Esophagus muscularis mucosa (tissue), 3 donors: ENCODE results near the gene LDLRAD3.

Experiments used
- POLR2A ChIP-seq: fragments of 450-650 bp; IDR thresholded peaks from one replicate; pipeline ENCODE4 v1.6.1; 2017; ENCODE audit warnings: antibody characterized with exemption, moderate library complexity, mild to moderate bottlenecking, low read depth
- TF ChIP-seq, protein P1 (sequence below), 3 experiments: fragments of 200-600 bp in 2 of 3; fragments of 450-650 bp in 1 of 3; sonication (generic) in 2 of 3; IDR thresholded peaks; one replicate each; pipeline ENCODE4 v1.5.1; 2017 to 2019; ENCODE audit warnings: antibody characterized with exemption in 3 of 3, mild to moderate bottlenecking in 2 of 3, moderate library complexity in 1 of 3

DNA sequence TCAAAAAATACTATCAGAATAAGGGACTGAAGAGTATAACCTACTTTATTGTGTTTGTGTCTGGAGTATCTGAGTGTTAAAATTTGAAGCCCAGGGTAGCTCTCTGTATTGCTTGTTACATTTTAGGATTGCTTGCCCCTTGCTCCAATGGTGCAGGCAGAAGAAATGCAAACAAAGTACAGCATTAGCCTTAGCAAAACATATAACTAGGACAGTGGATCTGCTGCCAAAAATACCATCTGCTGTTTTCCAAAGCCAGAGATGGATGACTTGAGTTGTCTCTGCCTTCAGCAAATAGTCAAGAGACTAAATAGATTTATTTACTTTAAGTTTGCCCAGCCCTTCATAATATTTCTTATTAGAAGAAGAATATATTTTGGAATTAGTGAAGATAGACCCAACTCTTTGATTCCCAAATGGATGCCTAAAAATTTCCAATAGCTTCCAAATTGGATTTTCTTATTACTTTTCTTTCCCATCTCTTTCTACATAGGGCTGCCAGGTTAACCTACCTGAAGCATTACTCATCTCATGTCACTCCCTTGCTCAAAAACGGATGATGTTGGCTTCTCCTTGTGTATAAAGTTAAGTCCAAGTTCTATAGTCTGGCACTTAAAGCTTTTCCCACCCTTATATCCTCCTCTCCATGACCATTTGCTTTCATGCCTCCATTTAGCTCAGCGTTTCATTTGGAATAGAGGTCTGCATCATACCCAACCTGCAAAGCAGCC lies 66.3 kb downstream of the LDLRAD3 start:
- TF ChIP-seq, protein P1, sequence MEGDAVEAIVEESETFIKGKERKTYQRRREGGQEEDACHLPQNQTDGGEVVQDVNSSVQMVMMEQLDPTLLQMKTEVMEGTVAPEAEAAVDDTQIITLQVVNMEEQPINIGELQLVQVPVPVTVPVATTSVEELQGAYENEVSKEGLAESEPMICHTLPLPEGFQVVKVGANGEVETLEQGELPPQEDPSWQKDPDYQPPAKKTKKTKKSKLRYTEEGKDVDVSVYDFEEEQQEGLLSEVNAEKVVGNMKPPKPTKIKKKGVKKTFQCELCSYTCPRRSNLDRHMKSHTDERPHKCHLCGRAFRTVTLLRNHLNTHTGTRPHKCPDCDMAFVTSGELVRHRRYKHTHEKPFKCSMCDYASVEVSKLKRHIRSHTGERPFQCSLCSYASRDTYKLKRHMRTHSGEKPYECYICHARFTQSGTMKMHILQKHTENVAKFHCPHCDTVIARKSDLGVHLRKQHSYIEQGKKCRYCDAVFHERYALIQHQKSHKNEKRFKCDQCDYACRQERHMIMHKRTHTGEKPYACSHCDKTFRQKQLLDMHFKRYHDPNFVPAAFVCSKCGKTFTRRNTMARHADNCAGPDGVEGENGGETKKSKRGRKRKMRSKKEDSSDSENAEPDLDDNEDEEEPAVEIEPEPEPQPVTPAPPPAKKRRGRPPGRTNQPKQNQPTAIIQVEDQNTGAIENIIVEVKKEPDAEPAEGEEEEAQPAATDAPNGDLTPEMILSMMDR (IDR thresholded peaks at IDR 0.05): no peak
- TF ChIP-seq POLR2A: no peak
